Adipocyte (in vitro differentiated cells): ENCODE data around the gene SPDYE16.
A peak's percentile ranks its signal among the peaks of the same experiment; 100 is the strongest.
"Not testable (repeated sequence)": the region's sequence is repeated elsewhere in the genome, so short reads cannot be mapped to it uniquely, and the experiment has no call there.

Source experiments
- DNase-seq: peaks from one replicate; pipeline ENCODE4 v3.0.0-alpha.2; 2015; ENCODE audit warnings: low read depth
- H3K27me3 ChIP-seq: replicated peaks from 2 replicates; pipeline ENCODE4 v1.7.0; 2013; ENCODE audit warnings: mild to moderate bottlenecking, low read length, moderate library complexity; ENCODE audit not compliant: control insufficient read depth, insufficient read depth
- H3K36me3 ChIP-seq: 2 replicates; pipeline ENCODE4 v1.7.0; 2013; ENCODE audit warnings: low read length, mild to moderate bottlenecking, moderate library complexity; ENCODE audit not compliant: control insufficient read depth, insufficient read depth, severe bottlenecking
- H3K4me1 ChIP-seq: 2 replicates; pipeline ENCODE4 v1.7.0; 2013; ENCODE audit warnings: mild to moderate bottlenecking, low read length, moderate library complexity; ENCODE audit not compliant: control insufficient read depth, insufficient read depth
- H3K4me3 ChIP-seq: 2 replicates; pipeline ENCODE4 v1.7.0; 2013; ENCODE audit warnings: mild to moderate bottlenecking, low read length, moderate library complexity
- H3K9ac ChIP-seq: 2 replicates; pipeline ENCODE4 v1.7.0; 2013; ENCODE audit warnings: mild to moderate bottlenecking, low read length, moderate library complexity
- H3K9me3 ChIP-seq: 2 replicates; pipeline ENCODE4 v1.7.0; 2013; ENCODE audit warnings: mild to moderate bottlenecking, low read length, moderate library complexity; ENCODE audit not compliant: control insufficient read depth

SPDYE16 gene

DNA sequence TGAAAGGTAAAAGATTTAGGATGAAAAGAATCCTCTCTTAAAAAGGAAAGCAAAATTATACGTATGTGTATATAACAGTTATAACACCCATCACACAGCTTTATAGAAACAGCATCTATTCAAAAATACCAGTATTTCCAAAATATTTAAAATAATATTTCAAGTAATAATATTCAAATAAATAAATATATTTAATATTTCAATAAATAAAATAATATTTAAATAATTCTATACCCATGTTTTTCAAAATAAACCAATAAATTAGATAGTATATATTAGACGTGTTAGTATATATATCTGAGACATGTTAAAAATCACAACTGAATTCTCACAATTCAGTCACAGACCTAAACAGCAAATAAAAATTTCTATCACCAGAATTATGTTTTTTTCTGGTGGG, 11.5 kb downstream of the SPDYE16 start:
- not testable (repeated sequence) for H3K4me1 ChIP-seq, H3K27me3 ChIP-seq, H3K4me3 ChIP-seq, H3K9ac ChIP-seq, H3K9me3 ChIP-seq, DNase-seq, H3K36me3 ChIP-seq

GRCh38 chr7:76526183-76526582, 16.9 kb downstream of the SPDYE16 start:
- H3K9ac ChIP-seq, H3K4me1 ChIP-seq, H3K9me3 ChIP-seq, H3K4me3 ChIP-seq, H3K27me3 ChIP-seq, DNase-seq, H3K36me3 ChIP-seq: not testable (repeated sequence)

- not testable (repeated sequence) for H3K4me1 ChIP-seq, H3K9ac ChIP-seq, H3K27me3 ChIP-seq
These were observed 26.2 kb downstream of the SPDYE16 start for GRCh38 chr7:76516932-76517331.

GRCh38 chr7:76515999-76516443, 27.1 kb downstream of the SPDYE16 start:
- peak; percentile 58 for DNase-seq

More at GRCh38 chr7:76516932-76517331, 26.2 kb downstream of the SPDYE16 start:
- not testable (repeated sequence) for DNase-seq, H3K9me3 ChIP-seq, H3K36me3 ChIP-seq, H3K4me3 ChIP-seq

GRCh38 chr7:76514926-76515771, 27.9 kb downstream of the SPDYE16 start:
- Histone ChIP-seq H3K9ac (no peak overlapping the region), H3K4me1 (peaks cover 9% of the 10 kb centered on the region), H3K4me3 (no peak overlapping the region), H3K27me3 (no peaks in the 10 kb centered on the region), H3K9me3 (no peaks in the 10 kb centered on the region), H3K36me3 (no peaks in the 10 kb centered on the region)
- DNase-seq: no peak

More at GRCh38 chr7:76515999-76516443, 27.1 kb downstream of the SPDYE16 start:
- Histone ChIP-seq H3K4me3 (no peak overlapping the region), H3K36me3 (no peaks in the 10 kb centered on the region), H3K4me1 (peaks cover 8% of the 10 kb centered on the region), H3K9me3 (no peaks in the 10 kb centered on the region), H3K27me3 (no peaks in the 10 kb centered on the region), H3K9ac (no peak overlapping the region)

DNA sequence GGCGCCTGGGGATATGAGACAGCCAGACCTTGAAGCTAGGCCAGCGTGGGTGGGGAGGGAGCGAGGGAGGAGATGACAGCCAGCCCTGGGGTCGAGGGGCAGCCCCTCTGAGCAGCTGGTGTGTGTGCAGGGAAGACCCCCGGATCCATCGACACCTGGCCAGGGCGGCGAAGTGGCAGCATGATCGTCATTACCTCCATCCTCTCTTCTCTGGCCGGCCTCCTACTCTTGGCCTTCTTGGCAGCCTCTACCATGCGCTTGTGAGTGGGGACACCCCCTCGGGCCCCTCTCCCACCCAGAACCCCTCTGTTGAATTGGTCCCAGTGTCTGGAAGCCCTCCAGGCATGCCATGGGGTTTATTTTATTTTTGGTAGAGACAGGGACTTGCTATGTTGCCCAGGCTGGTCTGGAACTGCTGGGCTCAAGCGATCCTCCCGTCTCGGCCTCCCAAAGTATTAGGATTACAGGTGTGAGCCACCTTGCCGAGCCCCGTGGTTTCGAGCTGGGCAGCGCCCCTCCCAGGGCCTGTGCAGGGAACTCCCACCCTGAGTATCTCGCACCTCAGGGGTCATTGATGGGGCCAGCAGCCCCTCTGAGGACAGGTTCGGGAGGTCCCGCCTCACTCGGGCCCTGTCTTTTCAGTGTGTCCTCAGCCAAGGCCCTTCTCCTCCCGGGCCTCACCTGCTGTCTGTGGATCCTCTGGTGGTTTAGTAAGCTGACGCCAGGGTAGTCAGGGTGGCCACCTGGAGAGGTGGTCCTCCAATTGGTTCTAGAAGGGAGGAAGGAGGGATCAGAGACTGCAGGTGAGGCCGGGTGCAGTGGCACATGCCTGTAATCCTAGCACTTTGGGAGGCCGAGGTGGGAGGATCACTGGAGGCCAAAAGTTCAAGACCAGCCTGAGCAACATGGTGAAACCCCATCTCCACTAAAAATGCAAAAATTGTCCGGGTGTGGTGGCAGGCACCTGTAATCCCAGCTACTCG, 29.0 kb downstream of the SPDYE16 start:
- Histone ChIP-seq H3K36me3 (no peaks in the 10 kb centered on the region), H3K4me3 (no peak overlapping the region), H3K27me3 (no peaks in the 10 kb centered on the region), H3K4me1 (peaks cover 12% of the 10 kb centered on the region), H3K9me3 (no peaks in the 10 kb centered on the region), H3K9ac (no peak overlapping the region)
- no peak for DNase-seq

GRCh38 chr7:76512941-76513816, 29.9 kb downstream of the SPDYE16 start:
- Histone ChIP-seq H3K27me3 (no peaks in the 10 kb centered on the region), H3K9ac (no peak overlapping the region), H3K9me3 (no peaks in the 10 kb centered on the region), H3K36me3 (no peaks in the 10 kb centered on the region), H3K4me3 (no peak overlapping the region), H3K4me1 (peaks cover 12% of the 10 kb centered on the region)
- peak; percentile 30 for DNase-seq

DNA sequence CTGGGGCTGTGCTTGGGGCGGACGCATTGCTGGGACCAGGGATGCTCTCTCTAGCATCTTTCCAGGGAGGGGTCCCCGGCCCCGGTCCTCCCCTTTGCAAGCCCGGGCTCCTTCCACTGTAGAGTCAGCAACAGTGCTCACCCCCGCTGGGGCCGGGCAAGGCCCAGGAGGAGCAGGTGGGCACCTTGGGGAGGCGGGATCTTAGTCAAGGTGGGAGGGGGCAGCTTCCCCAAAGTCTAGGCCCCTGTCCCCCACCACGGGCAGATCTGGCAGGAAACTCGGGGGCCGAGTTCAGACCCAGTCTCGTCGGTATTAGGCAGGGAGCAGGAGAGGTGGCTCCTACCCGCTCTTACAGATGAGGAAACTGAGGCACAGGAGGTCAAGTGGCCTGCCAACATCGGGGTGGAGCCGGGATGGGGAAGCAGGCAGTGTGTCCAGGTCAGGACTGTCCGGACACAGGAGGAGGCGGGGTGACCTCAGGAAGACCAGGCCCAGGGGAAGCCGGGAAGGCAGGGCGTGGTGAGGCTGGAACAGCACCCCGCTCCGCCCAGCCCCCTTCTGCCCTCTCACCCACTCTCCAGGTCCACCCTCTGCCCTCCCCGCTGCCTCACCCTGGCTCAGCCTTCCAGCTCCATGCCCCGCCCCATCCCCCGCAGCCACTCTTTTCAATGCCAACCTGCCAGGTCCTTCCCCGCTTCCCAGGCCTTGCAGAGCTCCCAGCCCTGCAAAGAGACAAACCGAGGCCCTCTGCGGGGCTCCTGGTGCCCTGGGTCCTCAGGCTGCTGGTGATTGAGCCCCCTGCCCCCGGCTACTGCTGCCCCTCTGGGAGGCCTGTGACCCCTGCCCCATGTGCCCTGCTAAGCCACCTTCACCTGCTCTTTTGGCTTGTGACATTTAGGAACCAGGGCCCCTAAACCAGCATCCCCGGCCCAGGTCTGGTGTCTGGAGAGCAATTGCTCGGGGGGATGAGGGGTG, 30.9 kb downstream of the SPDYE16 start:
- H3K36me3 ChIP-seq, H3K9ac ChIP-seq, DNase-seq, H3K9me3 ChIP-seq, H3K4me3 ChIP-seq, H3K27me3 ChIP-seq: not testable (repeated sequence)
- H3K4me1 ChIP-seq: peaks cover 12% of the 10 kb centered on the region

- H3K9ac ChIP-seq, H3K36me3 ChIP-seq, H3K4me3 ChIP-seq, H3K9me3 ChIP-seq, H3K27me3 ChIP-seq, DNase-seq: not testable (repeated sequence)
- peaks cover 12% of the 10 kb centered on the region for H3K4me1 ChIP-seq
These were observed 31.7 kb downstream of the SPDYE16 start for GRCh38 chr7:76511200-76511910.
